Adrenal gland (tissue), 12 donors: ENCODE measurements around the gene REL. TPM values are rescaled to one million over a fixed set of nuclear protein-coding genes. Genes with fewer than 3 reads are reported as not detected.

ENCODE experiments used
- DNase-seq, 7 donors: peaks; one replicate each; pipeline ENCODE4 v3.0.0-alpha.2; 2019 to 2020
- H3K27ac ChIP-seq, 5 donors: fragments of 200-600 bp; sonication (generic) in 4 of 5; 1 replicate in 3 of 5; 2 replicates in 2 of 5; pipeline versions ENCODE4 v1.5.1 to v1.8.0; 2016 to 2020; ENCODE audit warnings: mild to moderate bottlenecking in 1 of 5
- H3K27me3 ChIP-seq: fragments of 200-600 bp; 2 replicates; pipeline ENCODE4 v1.8.0; 2021
- H3K36me3 ChIP-seq, 2 donors: fragments of 200-600 bp; replicated peaks in 1 of 2; 1 replicate in 1 of 2; 2 replicates in 1 of 2; pipeline versions ENCODE4 v1.5.1 to v1.8.0; 2018 to 2022
- H3K4me1 ChIP-seq, 2 donors: fragments of 200-600 bp; replicated peaks in 1 of 2; 1 replicate in 1 of 2; 2 replicates in 1 of 2; pipeline versions ENCODE4 v1.5.1 to v1.8.0; 2018 to 2021
- H3K4me3 ChIP-seq, 4 donors: fragments of 200-600 bp; sonication (generic) in 3 of 4; one replicate each; pipeline ENCODE4 v1.5.1; 2016 to 2018
- H3K9me3 ChIP-seq, 3 donors: fragments of 200-600 bp; sonication (generic) in 1 of 3; replicated peaks in 1 of 3; 1 replicate in 2 of 3; 2 replicates in 1 of 3; pipeline versions ENCODE4 v1.5.1 to v1.8.0; 2016 to 2021
- CTCF ChIP-seq, 6 experiments: fragments of 450-650 bp in 4 of 6; fragments of 200-600 bp in 2 of 6; sonication (generic) in 1 of 6; IDR thresholded peaks; 1 replicate in 5 of 6; 2 replicates in 1 of 6; pipeline versions ENCODE4 v1.5.1 to v1.8.0; 2016 to 2021; ENCODE audit warnings: antibody characterized with exemption in 6 of 6, mild to moderate bottlenecking in 2 of 6, moderate library complexity in 1 of 6
- POLR2A ChIP-seq, 2 donors: fragments of 450-650 bp; IDR thresholded peaks; one replicate each; pipeline ENCODE4 v1.6.1; 2017; ENCODE audit warnings: antibody characterized with exemption in 2 of 2, mild to moderate bottlenecking in 2 of 2, moderate library complexity in 1 of 2
- WGBS, 4 donors: extraction: QIAGEN DNeasy Blood & Tissue Kit in 2 of 4; methylation state at CpG; one replicate each; pipeline versions ENCODE4 v1.1.5 to v1.1.7; 2013 to 2017; 5-methylcytosine and 5-hydroxymethylcytosine counted together
- intact Hi-C, 2 donors: fragments of 100-400 bp; cut with DNase I; formaldehyde crosslinking; loops; one replicate each; pipeline versions ENCODE4 v1.14.1 to v1.15.0; 2022 to 2023
- polyA plus RNA-seq, 3 donors: library from polyadenylated mRNA; stranded (reverse); fragments of 200-250 nt in 2 of 3; fragments of 350-450 nt in 1 of 3; fragmentation: Illumina TruSeq in 1 of 3; extraction: RNeasy Lipid Tissue Mini Kit (QIAGEN cat#74804) in 1 of 3; gene quantifications; one replicate each; pipeline ENCODE4 v1.2.3, GENCODE V29; 2013 to 2014
- total RNA-seq, 9 donors: library from RNA; depleted of rRNA in 4 of 9; stranded (reverse); fragments of >200 nt in 4 of 9; fragments of 120-200 nt in 1 of 9; fragmentation: NEBNext Ultra II Directional in 1 of 9; extraction: Animal tissue kit (Norgen Biotek cat#: 25700) in 1 of 9; gene quantifications; one replicate each; pipeline versions ENCODE4 v1.1.0 to v1.2.4, GENCODE V29; 2013 to 2023
- donor health status: healthy with polysubstance abuse.
- donor health status: Bipolar disorder and iron deficiency.
- donor health status: DM: yes; HTN: yes; CAD: no.
- donor health status: DM: no; HTN: no; CAD: no.
- donor health status: DM: no; HTN: no; CAD: no.
- donor health status: DM: yes; HTN: yes; CAD: no.

Gene REL
- total and polyA plus RNA-seq, 12 donors = 0.51 to 15.0 (median 9.8) TPM

DNA sequence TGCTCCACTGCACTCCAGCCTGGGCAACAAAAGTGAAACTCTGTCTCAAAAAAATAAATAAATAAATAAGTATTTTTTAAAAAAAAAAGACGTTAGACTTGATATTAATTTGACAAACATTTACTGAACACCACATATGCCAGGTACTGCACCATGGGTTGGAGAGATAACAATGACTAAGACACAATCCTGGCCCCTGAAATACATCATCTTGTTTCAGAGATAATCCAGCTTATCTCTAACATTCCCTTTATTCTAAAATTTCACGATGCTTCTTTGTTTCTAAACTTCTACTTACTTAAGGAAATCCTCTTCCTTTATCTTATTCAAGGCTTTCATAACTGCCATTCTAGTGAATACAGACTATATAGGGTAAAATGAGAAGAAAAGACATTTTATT, 81.2 kb downstream of the REL start:
- DNase-seq = no peak
- TF ChIP-seq CTCF (IDR thresholded peaks at IDR 0.05) = no peak
- TF ChIP-seq POLR2A (IDR thresholded peaks at IDR 0.05) = no peak
- WGBS, 4 donors = 72 to 80% (median 75%) methylated on average over 2 of the region's 2 CpGs
- Histone ChIP-seq H3K27me3 (no peaks in the 10 kb centered on the region), H3K36me3 (no peaks in the 10 kb centered on the region), H3K4me3 (no peak overlapping the region), H3K27ac (no peak overlapping the region), H3K4me1 (no peaks in the 10 kb centered on the region), H3K9me3 (no peaks in the 10 kb centered on the region)
- intact Hi-C loops = no loop called here

- H3K27me3 ChIP-seq = no peaks in the 10 kb centered on the region
- intact Hi-C loops = no loop called here
- TF ChIP-seq POLR2A (IDR thresholded peaks at IDR 0.05) (no peak), CTCF (IDR thresholded peaks at IDR 0.05) (no peak)
- H3K9me3 ChIP-seq = no peaks in the 10 kb centered on the region
- no peaks in the 10 kb centered on the region for H3K4me1 ChIP-seq
- no peak overlapping the region for H3K27ac ChIP-seq
- no peak for DNase-seq
- no peak overlapping the region for H3K4me3 ChIP-seq
- no peaks in the 10 kb centered on the region for H3K36me3 ChIP-seq
Measured at GRCh38 chr2:60963190-60963589, 81.8 kb downstream of the REL start.

- 77 to 86% (median 82%) methylated on average over 7 of the region's 7 CpGs for WGBS, 4 donors
- DNase-seq = no peak
Measured at GRCh38 chr2:60964651-60965498, 83.5 kb downstream of the REL start.

GRCh38 chr2:60965499-60965785, 84.1 kb downstream of the REL start:
- TF ChIP-seq POLR2A (IDR thresholded peaks at IDR 0.05) (no peak), CTCF (IDR thresholded peaks at IDR 0.05) (no peak)
- no peak overlapping the region for H3K4me3 ChIP-seq
- H3K9me3 ChIP-seq = no peaks in the 10 kb centered on the region
- DNase-seq = no peak
- no peak overlapping the region for H3K27ac ChIP-seq
- H3K27me3 ChIP-seq = no peaks in the 10 kb centered on the region
- intact Hi-C loops = no loop called here
- H3K4me1 ChIP-seq = no peaks in the 10 kb centered on the region
- no peaks in the 10 kb centered on the region for H3K36me3 ChIP-seq

More at GRCh38 chr2:60964651-60965498, 83.5 kb downstream of the REL start:
- no peaks in the 10 kb centered on the region for H3K36me3 ChIP-seq
- intact Hi-C loops = no loop called here
- no peaks in the 10 kb centered on the region for H3K9me3 ChIP-seq
- no peak overlapping the region for H3K27ac ChIP-seq
- no peaks in the 10 kb centered on the region for H3K4me1 ChIP-seq
- H3K4me3 ChIP-seq = no peak overlapping the region
- no peaks in the 10 kb centered on the region for H3K27me3 ChIP-seq
- TF ChIP-seq POLR2A (IDR thresholded peaks at IDR 0.05) (no peak), CTCF (IDR thresholded peaks at IDR 0.05) (no peak)
